Osteoblast (primary cell): ENCODE measurements around the gene KRTAP5-3. TPM values are rescaled to one million over a fixed set of nuclear protein-coding genes. Genes with fewer than 3 reads are reported as not detected.
"Not testable (repeated sequence)": the region's sequence is repeated elsewhere in the genome, so short reads cannot be mapped to it uniquely, and the experiment has no call there.

Experiments
- DNase-seq: peaks from one replicate; pipeline ENCODE4 v3.0.0; 2011; ENCODE audit warnings: low spot score, mixed read lengths; ENCODE audit not compliant: insufficient read length; ENCODE audit errors: missing footprints
- H2AFZ ChIP-seq: 2 replicates; pipeline ENCODE4 v1.6.0; 2011; ENCODE audit warnings: mild to moderate bottlenecking, low read length
- H3K27ac ChIP-seq: 2 replicates; pipeline ENCODE4 v1.5.1; 2011; ENCODE audit warnings: mild to moderate bottlenecking, low read depth, low read length, moderate library complexity
- H3K27me3 ChIP-seq: 2 replicates; pipeline ENCODE4 v1.6.0; 2012; ENCODE audit warnings: mild to moderate bottlenecking, control low read depth, inconsistent platforms, low read length, moderate library complexity; ENCODE audit not compliant: insufficient read depth
- H3K36me3 ChIP-seq: 2 replicates; pipeline ENCODE4 v1.5.1; 2011; ENCODE audit warnings: mild to moderate bottlenecking, low read length, control low read depth, moderate library complexity; ENCODE audit not compliant: insufficient read depth
- H3K4me1 ChIP-seq: 2 replicates; pipeline ENCODE4 v1.5.1; 2011; ENCODE audit warnings: mild to moderate bottlenecking, low read length, control low read depth, moderate library complexity; ENCODE audit not compliant: insufficient read depth
- H3K4me2 ChIP-seq: 2 replicates; pipeline ENCODE4 v1.6.0; 2011; ENCODE audit warnings: mild to moderate bottlenecking, low read length; ENCODE audit not compliant: insufficient read depth
- H3K4me3 ChIP-seq: fragments of 200-600 bp; sonication (generic); 3 replicates; pipeline ENCODE4 v1.5.1; 2012; ENCODE audit warnings: mild to moderate bottlenecking, low read length, inconsistent platforms; ENCODE audit not compliant: insufficient read depth
- H3K79me2 ChIP-seq: 2 replicates; pipeline ENCODE4 v1.6.0; 2012; ENCODE audit warnings: mild to moderate bottlenecking, low read length, control low read depth, inconsistent platforms; ENCODE audit not compliant: insufficient read depth
- H3K9me3 ChIP-seq: 2 replicates; pipeline ENCODE4 v1.5.1; 2011; ENCODE audit warnings: low read depth, low read length, control low read depth
- H4K20me1 ChIP-seq: 2 replicates; pipeline ENCODE4 v1.6.0; 2012; ENCODE audit warnings: mild to moderate bottlenecking, low read length, control low read depth; ENCODE audit not compliant: insufficient read depth
- CTCF ChIP-seq: IDR thresholded peaks from 2 replicates; pipeline ENCODE4 v1.5.1; 2011; ENCODE audit warnings: mild to moderate bottlenecking, low read depth, low read length, moderate library complexity; ENCODE audit errors: extremely low read depth
- total RNA-seq: library from RNA; depleted of rRNA; stranded (reverse); fragments of >200 nt; gene quantifications from 2 replicates; pipeline ENCODE4 v1.2.3, GENCODE V29; 2012

The KRTAP5-3 gene
- total RNA-seq, 1 donor = not detected

- Histone ChIP-seq H3K4me2 (no peak overlapping the region), H3K27ac (no peak overlapping the region), H3K9me3 (peaks cover 5% of the 10 kb centered on the region), H3K36me3 (no peaks in the 10 kb centered on the region), H2AFZ (no peak overlapping the region), H4K20me1 (no peaks in the 10 kb centered on the region), H3K79me2 (no peaks in the 10 kb centered on the region), H3K27me3 (peaks cover 20% of the 10 kb centered on the region), H3K4me3 (no peak overlapping the region), H3K4me1 (no peaks in the 10 kb centered on the region)
- TF ChIP-seq CTCF = no peak
- DNase-seq = no peak
These were observed 26.3 kb downstream of the KRTAP5-3 start for GRCh38 chr11:1581976-1582375.

- no peak overlapping the region for H3K4me3 ChIP-seq
- no peak overlapping the region for H3K4me2 ChIP-seq
- no peak for DNase-seq
- H4K20me1 ChIP-seq = no peaks in the 10 kb centered on the region
- H3K36me3 ChIP-seq = no peaks in the 10 kb centered on the region
- no peak overlapping the region for H2AFZ ChIP-seq
- H3K27ac ChIP-seq = no peak overlapping the region
- peaks cover 39% of the 10 kb centered on the region for H3K27me3 ChIP-seq
- H3K4me1 ChIP-seq = no peaks in the 10 kb centered on the region
- no peaks in the 10 kb centered on the region for H3K79me2 ChIP-seq
- peaks cover 5% of the 10 kb centered on the region for H3K9me3 ChIP-seq
- no peak for TF ChIP-seq CTCF
These were observed 31.4 kb downstream of the KRTAP5-3 start for GRCh38 chr11:1576825-1577224.

GRCh38 chr11:1575756-1576155 lies 32.5 kb downstream of the KRTAP5-3 start:
- H3K4me1 ChIP-seq, H3K79me2 ChIP-seq, H4K20me1 ChIP-seq, H3K9me3 ChIP-seq, H3K4me2 ChIP-seq, H3K36me3 ChIP-seq, DNase-seq, H2AFZ ChIP-seq, H3K27ac ChIP-seq, H3K4me3 ChIP-seq: not testable (repeated sequence)
- peaks cover 39% of the 10 kb centered on the region for H3K27me3 ChIP-seq

GRCh38 chr11:1574933-1575242 lies 33.4 kb downstream of the KRTAP5-3 start:
- no peaks in the 10 kb centered on the region for H3K36me3 ChIP-seq
- H2AFZ ChIP-seq = no peak overlapping the region
- H3K79me2 ChIP-seq = no peaks in the 10 kb centered on the region
- H3K4me1 ChIP-seq = no peaks in the 10 kb centered on the region
- no peak overlapping the region for H3K27ac ChIP-seq
- peaks cover 8% of the 10 kb centered on the region for H4K20me1 ChIP-seq
- no peak overlapping the region for H3K4me2 ChIP-seq
- H3K9me3 ChIP-seq = peaks cover 5% of the 10 kb centered on the region
- peaks cover 39% of the 10 kb centered on the region for H3K27me3 ChIP-seq
- no peak overlapping the region for H3K4me3 ChIP-seq
- DNase-seq = no peak
- no peak for TF ChIP-seq CTCF
